ENCODE results near the gene LRRC38.

Gene LRRC38

DNA sequence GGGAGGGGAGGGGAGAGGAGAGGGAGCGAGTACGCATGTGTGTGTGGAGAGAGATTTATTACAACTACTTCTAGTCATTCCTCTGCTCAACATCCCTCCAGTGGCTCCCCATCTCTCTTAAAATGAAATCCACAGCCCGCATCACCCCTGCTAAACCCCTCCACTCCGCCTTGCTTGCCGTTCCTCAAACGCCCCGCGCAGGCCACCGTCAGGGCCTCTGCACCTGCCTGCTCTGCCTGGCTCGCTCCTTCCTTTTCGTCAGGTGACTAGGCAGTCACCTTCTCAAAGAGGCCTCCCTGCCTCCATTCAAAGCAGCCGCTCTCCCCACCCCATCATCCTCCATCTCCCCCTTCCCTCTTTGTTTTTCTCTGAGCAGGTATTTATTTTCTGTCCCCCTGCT, 29.9 kb downstream of the LRRC38 start:
- in situ Hi-C loops (cut with MboI; ENCODE audit: low pct_unique_long_range_greater_than_20kb, low sequenced_read_pairs, unreplicated experiment): no loop called here
- DNase-seq (ENCODE audit: low spot score): no peak
- TF ChIP-seq, protein P1, sequence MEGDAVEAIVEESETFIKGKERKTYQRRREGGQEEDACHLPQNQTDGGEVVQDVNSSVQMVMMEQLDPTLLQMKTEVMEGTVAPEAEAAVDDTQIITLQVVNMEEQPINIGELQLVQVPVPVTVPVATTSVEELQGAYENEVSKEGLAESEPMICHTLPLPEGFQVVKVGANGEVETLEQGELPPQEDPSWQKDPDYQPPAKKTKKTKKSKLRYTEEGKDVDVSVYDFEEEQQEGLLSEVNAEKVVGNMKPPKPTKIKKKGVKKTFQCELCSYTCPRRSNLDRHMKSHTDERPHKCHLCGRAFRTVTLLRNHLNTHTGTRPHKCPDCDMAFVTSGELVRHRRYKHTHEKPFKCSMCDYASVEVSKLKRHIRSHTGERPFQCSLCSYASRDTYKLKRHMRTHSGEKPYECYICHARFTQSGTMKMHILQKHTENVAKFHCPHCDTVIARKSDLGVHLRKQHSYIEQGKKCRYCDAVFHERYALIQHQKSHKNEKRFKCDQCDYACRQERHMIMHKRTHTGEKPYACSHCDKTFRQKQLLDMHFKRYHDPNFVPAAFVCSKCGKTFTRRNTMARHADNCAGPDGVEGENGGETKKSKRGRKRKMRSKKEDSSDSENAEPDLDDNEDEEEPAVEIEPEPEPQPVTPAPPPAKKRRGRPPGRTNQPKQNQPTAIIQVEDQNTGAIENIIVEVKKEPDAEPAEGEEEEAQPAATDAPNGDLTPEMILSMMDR (IDR thresholded peaks at IDR 0.05; ENCODE audit: extremely low read depth, insufficient read depth, missing control alignments): no peak

DNA sequence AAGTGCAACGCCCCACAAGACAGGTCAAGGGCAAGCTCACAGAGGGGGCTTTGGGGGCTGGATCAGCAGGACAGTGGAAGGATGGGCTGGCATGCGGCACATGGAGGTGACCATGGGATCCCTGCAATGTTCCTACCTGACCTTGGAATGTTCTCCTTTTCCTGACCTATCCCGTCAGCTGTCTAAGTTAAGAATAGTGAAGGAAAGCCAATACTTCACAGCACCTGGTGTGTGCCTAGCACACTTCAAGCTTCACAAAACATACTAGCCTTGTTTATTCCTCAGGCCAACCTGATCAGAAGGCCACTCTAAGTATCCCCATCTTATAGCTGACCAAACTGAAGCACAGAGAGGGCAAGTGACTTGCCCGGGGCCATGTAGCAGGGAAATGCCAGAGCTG, 31.2 kb downstream of the LRRC38 start:
- in situ Hi-C loops (cut with MboI; ENCODE audit: low pct_unique_long_range_greater_than_20kb, low sequenced_read_pairs, unreplicated experiment): no loop called here

DNA sequence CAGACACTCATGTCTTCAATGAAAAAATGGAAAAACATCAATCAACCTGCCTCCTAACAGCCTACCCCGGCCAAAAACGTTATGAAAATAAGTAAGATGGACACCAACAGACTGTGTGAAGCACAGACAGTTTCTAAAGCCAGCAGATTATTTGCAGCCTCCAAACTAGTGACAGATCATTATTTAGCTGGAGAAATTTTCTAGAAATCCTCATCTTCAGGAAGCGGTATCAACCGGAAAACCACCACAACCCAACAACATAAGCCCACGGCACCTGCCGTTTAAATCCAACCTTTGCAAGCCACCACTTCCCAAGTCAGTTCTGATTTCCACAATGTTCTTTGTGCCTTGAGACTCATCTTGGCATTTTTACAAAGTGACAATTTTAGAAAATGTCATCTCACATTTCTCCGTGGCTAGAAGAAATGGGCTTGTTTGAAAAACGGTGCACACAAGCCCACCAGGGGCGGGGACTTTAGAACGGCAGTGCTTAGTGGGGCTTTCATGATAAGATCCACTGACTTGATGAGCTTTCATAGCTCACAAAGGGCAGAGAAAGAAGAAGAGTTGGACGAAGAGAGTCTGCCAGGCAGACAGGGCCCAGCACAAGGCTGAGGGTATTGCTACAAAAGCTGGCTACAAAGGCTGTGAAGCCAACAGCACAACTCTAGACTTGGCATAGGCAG, 34.5 kb downstream of the LRRC38 start:
- in situ Hi-C loops (cut with MboI; ENCODE audit: low pct_unique_long_range_greater_than_20kb, low sequenced_read_pairs, unreplicated experiment): no loop called here
- TF ChIP-seq, protein P1 (IDR thresholded peaks at IDR 0.05; ENCODE audit: extremely low read depth, insufficient read depth, missing control alignments): no peak
- DNase-seq (ENCODE audit: low spot score): no peak

More for the DNA sequence above, 31.2 kb downstream of the LRRC38 start:
- TF ChIP-seq, protein P1 (IDR thresholded peaks at IDR 0.05; ENCODE audit: extremely low read depth, insufficient read depth, missing control alignments): no peak
- no peak for DNase-seq (ENCODE audit: low spot score)

DNA sequence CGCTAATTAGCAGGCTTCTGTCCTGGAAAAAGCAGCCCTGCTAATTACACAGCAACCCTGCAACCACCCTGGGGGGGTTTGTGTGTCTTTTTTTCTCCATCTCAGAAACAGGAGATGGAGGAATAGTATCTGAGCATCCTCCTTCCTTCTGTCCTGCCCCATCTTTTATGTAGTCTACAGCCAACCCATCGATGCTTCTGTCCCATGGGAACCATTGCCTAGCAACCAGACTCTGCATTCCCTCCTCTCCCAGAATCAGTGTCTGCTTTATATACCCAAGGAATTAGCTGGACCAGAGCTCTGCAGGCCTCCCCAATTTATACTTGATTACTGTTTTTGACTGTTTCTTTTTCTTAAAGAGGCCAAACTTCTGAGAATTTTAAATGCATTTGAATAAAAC, 35.1 kb downstream of the LRRC38 start:
- TF ChIP-seq, protein P1 (IDR thresholded peaks at IDR 0.05; ENCODE audit: extremely low read depth, insufficient read depth, missing control alignments): no peak
- in situ Hi-C loops (cut with MboI; ENCODE audit: low pct_unique_long_range_greater_than_20kb, low sequenced_read_pairs, unreplicated experiment): no loop called here
- DNase-seq (ENCODE audit: low spot score): no peak

DNA sequence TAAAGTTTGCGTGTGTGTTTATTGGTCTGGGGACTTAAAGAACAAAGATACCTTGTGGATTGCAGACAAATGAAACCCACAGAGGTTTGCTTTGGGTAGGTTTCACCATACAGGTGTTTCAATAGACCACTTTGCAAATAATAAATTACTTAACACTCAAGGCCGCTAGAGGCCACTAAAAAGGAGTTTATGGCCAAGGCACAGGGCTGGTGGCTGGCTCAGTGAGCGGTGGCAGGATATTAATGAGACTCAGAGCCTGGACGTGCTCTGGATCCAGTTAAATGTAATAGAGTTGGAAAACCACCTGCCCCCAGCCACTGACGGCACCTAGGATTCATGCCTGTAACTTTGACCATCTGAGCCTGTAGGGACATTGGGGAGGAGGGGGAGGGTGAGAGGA, 44.5 kb downstream of the LRRC38 start:
- in situ Hi-C loops (cut with MboI; ENCODE audit: low pct_unique_long_range_greater_than_20kb, low sequenced_read_pairs, unreplicated experiment): no loop called here
- TF ChIP-seq, protein P1 (IDR thresholded peaks at IDR 0.05; ENCODE audit: extremely low read depth, insufficient read depth, missing control alignments): peak; percentile 41
- peak; percentile 36 for DNase-seq (ENCODE audit: low spot score)

DNA sequence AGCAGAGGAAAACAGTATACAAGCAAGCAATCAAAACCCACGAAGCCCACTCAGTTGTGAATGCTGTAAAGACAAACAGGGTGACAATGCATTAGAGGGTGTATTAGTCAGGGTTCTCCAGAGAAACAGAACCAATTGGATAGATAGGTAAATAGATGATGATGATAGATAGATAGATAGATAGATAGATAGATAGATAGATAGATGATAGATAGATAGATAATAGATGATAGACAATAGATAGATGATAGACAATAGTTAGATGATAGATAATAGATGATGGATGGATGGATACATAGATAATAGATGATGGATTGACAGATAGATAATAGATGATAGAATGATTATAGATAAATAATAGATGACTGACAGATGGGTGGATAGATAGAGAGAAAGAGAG, 48.3 kb downstream of the LRRC38 start:
- no peak for DNase-seq (ENCODE audit: low spot score)
- in situ Hi-C loops (cut with MboI; ENCODE audit: low pct_unique_long_range_greater_than_20kb, low sequenced_read_pairs, unreplicated experiment): no loop called here
- TF ChIP-seq, protein P1 (IDR thresholded peaks at IDR 0.05; ENCODE audit: extremely low read depth, insufficient read depth, missing control alignments): no peak

Data from GM13977 (cell line).